Upper lobe of left lung (tissue), 4 donors: ENCODE data around the gene OPCML.

ENCODE experiments used
- CTCF ChIP-seq, 6 experiments: fragments of 450-650 bp in 4 of 6; fragments of 200-600 bp in 2 of 6; sonication (generic) in 2 of 6; IDR thresholded peaks; one replicate each; pipeline ENCODE4 v1.5.1; 2016 to 2019; ENCODE audit warnings: antibody characterized with exemption in 6 of 6
- POLR2A ChIP-seq, 4 donors: fragments of 450-650 bp; IDR thresholded peaks; one replicate each; pipeline ENCODE4 v1.5.1; 2016 to 2017; ENCODE audit warnings: antibody characterized with exemption in 4 of 4, mild to moderate bottlenecking in 2 of 4
- POLR2AphosphoS5 ChIP-seq, 2 donors: sonication (generic); formaldehyde crosslinking; IDR thresholded peaks; one replicate each; pipeline ENCODE4 v1.5.1; 2017; ENCODE audit warnings: antibody characterized with exemption in 2 of 2

GRCh38 chr11:133509924-133510697 lies 22.2 kb downstream of the OPCML start:
- TF ChIP-seq POLR2A (IDR thresholded peaks at IDR 0.05) (no peak), CTCF (IDR thresholded peaks at IDR 0.05) (no peak), POLR2AphosphoS5 (IDR thresholded peaks at IDR 0.05) (no peak)
